HG02759 (cell line): Measurements from ENCODE around the gene UBR3.
"Not testable (repeated sequence)": the region's sequence is repeated elsewhere in the genome, so short reads cannot be mapped to it uniquely, and the experiment has no call there.

ENCODE experiments used
- ATAC-seq: cut with Tn5 transposase; IDR thresholded peaks from one replicate; pipeline ENCODE4 v1.9.1; 2021; ENCODE audit warnings: mild to moderate bottlenecking, moderate library complexity; ENCODE audit not compliant: unreplicated experiment

Gene UBR3

DNA sequence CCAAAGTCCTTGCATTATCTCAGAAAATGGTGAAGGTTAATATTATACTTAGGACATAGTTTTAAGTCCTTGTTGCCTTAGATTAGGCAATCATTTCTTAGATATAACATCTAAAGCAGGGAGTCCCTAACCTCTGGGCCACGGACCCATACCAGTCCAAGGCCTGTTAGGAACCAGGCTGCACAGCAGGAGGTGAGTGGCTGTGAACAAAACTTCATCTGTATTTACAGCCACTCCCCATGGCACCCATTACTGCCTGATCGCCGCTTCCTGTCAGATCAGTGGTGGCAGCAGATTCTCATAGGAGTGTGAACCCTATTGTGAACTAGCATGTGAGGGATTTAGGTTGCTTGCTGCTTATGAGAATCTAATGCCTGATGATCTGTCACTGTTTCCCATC lies 264.2 kb downstream of the UBR3 start:
- no peak for ATAC-seq

DNA sequence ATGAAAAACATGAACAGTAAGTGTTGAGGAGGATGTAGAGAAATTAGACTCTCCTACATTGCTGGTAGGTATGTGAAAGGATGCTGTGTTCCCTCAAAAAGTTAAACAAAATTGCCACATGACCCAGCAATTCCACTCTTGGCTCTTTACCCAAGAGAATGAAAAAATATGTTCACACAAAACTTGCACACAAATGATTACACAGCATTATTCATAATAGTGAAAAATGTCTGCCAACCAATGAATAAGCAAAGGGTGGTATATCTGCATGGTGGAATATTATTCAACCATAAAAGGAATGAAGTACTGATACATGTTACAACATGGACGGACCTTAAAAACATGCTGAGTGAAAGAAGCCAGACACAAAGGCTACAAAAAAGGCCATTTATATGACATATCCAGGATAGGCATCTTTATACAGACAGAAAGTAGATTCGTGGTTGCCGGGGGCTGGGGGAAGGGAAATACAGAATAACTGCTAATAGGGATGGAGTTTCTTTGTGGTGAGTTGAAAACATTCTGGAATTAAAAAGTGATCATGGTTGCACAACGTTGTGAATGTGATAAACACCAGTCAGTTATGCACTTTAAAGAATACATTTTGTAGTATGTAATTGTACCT lies 265.3 kb downstream of the UBR3 start:
- ATAC-seq, result no peak

DNA sequence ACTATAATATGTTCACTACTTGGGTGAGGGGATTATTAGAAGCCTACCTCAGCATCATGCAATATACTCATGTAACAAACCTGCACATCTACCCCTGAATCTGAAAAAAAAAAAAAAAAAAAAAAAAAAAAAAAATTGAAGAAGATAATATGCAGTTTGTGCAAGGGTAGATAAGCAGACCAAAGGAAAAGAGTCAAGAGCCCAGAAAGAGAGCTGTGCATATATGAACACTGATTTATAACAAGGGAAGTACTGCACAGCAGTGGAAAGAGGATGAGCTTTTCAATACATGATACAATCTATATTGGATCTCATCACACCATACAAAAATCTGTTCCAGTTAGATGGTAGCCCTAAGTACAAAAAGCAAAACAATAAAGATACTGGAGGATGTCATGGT lies 268.1 kb downstream of the UBR3 start:
- ATAC-seq, result no peak

DNA sequence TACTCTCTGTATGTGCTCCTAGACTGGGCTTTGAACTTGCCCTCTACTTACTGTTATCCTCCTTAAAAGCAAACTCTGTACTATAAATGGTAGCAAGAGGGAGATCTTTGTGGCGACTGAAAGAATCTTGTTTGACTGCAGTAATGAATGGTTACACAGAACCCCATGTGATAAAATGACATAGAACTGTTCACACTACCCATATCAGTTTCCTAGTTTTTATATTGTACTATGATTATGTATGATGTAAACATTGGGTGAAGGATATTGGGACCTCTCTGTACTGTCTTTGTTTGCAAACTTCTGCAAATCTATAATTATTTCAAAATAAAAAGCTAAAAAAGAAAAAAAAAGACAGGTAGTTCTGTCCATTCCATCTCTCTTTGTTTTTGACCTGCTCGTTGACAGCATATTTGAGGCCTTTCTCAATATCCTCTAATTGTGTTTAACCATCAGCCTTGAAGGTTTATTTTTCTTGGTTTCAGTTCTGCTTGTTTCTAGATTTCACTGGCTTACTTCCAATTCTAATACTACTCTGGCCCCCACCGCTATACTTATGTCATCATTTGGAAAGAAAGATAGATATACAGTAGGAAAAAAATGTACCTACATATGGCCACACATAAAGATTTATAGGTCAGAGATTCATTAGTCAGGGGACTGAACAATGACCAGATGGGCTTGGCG lies 271.5 kb downstream of the UBR3 start:
- no peak for ATAC-seq

DNA sequence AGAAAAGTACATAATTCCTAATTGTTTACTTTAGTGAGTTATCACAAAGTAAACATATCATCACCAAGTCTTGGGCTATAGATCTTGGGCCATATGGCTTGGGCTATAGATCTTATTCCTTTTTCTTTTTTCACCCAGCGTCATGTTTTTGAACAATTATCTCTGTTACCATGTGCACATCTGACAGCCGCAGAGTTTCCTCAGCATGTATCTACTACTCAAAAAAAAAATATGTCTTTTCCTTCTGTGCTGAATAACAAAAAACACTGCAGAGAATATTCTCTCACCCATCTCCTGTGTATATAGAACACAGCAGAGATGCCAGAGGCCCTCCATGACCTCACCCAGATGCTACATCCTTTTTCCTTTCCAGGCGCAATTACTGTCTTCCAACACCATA lies 274.5 kb downstream of the UBR3 start:
- no peak for ATAC-seq

DNA sequence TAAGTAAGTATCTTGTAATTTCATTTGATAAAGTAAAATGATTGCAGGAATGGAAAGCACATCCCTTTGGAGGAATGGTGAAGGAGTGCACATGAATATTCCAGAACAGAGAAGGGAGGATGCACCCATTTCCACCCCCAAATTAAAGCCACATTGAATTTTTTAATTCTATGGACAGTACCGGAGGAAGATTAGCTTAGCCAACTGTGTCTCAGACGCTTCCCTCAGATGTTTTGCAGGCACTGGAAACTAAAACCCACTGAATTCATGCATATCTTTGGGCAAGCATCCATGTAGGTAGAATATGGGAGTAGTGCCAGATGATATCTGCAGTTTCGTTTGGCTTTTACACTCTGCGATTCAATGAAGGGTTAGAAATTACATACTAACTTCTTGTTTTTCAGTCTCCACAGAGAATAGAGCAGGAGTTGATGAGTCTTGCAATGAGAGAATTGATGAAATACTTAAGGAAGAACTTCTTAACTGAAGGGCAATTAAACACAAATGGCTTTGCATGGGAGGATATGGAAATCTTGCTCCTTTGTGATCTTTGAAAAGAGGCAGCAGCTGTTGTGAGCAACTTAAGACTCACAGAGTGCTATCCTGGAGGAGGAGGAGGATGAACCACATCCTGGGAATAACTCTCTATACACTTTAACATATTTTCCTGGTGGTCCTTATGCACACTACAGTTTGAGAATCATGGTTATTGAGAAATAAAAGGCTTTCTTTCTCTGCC lies 279.0 kb downstream of the UBR3 start:
- no peak for ATAC-seq

DNA sequence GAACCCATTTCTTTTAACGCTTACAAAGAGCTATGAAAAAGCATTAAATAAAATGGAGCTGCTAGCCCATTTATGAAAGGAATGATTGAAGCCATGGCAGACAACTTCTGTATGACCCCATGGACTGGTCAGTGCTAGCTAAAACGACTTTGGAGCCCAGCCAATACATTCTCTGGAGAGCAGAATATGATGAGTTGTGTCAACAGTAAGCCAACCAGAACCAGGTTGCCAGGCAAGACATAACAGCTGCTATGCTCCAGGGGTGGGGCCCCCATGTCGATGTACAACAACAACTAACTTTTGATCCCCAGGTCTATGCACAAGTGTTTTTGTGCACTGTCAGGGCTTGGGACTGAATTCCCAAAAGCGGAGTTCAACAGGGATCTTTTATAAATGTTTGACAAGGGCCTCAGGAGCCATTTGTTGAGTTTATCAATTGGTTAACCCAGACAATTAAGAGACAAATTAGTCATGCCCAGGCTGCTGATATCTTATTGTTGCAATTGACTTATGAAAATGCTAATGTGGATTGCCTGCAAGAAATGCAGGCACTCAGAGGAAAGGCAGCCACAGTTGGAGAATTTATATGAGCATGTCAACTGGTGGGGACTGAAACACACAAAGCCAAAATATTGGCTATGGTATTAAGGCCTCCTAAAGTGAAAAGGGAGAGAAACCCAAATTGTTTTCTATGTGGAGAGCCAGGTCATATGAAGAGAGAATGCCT lies 286.1 kb downstream of the UBR3 start:
- ATAC-seq, result no peak

DNA sequence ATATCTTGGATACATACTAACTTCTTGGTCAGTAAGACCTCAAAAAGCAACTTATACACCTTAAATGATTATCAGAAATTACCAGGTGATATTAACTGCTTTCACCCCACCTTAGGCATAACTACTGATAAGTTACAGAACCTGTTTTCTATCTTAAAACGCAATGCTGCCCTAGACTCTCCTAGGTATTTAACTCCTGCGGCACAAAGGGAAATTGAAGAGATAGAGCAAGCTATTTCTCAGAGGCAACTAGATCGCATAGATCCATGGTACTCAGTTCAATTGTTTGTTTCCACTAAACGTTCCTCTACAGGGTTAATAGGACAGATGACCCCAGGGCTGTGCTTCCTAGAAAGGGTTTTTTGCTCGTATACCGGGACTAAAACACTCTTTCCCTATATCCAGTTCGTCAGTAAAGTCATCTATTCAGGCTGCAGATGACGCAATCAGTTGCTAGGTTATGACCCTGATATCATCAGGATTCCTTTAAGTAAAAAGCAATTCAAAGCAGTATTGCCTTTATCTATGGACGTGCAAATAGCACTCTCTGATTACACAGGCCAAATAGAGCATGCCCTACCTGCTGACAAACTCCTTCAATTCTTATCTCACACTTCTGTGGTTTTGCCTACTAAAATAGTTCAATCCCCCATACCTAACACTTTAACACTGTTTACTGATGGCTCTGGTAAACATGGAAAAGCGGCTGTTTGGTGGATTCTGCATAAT lies 288.4 kb downstream of the UBR3 start:
- ATAC-seq, result no peak

DNA sequence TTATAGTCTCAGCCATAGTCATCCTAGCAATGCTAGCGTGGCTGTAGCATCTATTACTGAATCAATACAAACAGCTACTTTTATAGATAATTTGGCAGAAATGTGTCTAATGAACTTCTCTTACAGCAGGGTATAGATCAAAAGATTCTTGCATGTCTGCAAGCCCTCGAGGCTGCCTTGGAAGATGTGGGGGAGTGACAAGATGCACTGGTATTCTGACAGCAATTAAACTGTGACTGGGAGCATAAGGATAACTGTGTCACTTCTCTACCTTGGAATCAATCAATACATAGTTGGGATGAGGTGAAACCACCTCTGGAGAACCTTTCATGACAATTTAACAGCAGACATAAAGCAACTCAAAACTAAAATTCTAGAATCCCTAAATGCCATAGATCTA lies 291.4 kb downstream of the UBR3 start:
- no peak for ATAC-seq

DNA sequence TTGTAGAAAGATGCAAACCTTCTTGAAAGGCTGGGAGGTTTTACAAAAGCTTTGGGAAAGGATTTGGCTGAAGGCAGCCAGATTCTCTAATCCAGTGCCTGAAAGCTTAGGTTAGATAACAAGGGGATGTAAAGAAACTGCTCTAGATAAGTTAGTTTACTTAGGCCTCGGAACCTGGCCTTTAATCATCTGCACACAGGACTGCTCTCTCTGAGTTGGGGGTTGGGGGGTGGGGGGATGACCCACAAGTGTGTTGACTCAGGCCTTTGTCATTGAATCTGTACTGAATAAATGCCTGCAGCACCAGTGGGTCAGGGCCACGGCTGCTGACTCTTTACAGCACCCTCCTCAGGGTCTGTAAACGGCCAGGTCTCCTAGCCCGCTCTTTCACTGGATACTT lies 292.1 kb downstream of the UBR3 start:
- not testable (repeated sequence) for ATAC-seq

DNA sequence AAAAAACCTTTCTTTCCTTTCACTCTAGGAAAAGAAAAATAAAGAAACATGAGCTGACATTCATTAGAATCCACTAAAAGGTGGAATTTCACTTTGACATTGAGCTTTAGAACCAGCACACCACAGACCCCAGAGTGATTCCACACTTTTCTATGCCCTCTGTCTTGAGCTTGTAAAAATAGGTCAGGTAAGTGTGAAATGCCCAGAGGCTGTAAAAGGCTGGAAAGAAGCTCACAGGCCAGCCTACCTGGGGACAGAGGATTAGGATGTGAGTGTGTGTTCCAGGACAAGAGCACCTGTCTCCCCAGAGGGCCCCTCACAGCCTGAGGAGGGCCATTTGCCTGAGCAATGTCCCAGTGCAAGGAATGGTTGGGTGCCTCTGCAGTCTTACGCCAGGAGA lies 294.4 kb downstream of the UBR3 start:
- no peak for ATAC-seq

DNA sequence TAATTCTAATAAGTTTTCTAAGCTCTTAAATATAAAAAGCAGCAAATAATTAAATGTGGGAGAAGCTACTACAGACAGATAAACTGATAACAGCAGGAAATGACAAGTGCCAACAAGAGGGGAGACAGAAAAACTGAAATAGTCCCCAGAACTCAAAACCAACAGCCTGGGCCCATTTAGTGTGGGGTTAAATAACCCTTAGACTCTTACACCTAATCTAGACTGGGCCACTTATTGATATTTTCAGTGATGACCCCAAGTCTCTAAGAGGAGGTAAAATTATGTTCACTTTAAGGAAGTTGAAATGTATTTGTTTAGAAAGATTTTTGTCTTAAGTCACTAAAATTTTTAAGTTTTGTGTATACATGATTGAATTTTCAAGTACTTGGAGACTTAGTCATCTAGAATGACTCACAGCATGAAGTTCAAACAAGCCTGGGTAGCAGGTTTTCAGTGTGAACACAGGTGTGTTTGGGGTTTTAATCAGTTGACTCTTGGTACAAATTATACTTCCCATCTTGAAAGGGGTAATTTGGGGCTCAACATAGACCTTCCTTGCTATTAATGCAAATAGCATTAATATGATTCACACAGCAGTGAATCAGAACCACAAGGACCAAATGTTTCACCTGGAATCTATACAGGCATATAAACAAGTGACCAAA lies 295.8 kb downstream of the UBR3 start:
- no peak for ATAC-seq

DNA sequence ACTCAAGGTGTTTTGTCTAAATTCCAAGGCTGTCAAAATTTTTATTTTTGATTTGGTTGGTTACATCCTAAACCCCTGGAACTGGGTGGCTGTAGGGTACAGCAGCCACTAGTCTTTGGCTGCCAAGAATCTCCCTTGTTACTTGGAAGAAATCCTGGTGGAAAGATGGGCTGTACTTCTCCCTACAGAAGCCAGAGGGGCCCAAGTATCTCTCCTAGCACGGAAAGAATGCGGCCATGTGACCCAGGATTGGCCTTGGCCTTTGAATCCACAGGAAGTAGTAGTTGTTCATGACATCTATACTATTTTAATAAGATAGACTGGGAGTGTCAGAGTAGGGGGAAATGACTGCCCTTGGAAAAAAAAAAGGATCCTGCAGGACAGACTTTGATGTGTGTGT lies 296.3 kb downstream of the UBR3 start:
- ATAC-seq, result no peak

DNA sequence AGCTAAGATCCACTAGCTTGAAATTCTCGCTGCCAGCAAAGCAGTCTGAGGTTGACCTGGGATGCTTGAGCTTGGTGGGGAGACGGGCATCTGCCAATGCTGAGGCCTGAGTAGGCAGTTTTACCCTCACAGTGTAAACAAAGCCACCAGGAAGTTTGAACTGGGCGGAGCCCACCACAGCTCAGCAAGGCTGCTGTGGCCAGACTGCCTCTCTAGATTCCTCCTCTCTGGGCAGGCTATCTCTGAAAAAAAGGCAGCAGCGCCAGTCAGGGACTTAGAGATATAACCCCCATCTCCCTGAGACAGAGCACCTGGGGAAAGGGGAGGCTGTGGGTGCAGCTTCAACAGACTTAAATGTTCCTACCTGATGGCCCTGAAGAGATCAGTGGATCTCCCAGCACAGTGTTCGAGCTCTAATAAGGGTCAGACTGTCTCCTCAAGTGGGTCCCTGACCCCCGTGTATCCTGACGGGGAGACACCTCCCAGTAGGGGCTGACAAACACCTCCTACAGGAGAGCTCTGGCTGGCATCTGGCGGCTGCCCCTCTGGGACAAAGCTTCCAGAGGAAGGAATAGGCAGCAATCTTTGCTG lies 299.0 kb downstream of the UBR3 start:
- ATAC-seq, result not testable (repeated sequence)
